Measurements from ENCODE around the gene FKBP9.
"Not testable (repeated sequence)": the region's sequence is repeated elsewhere in the genome, so short reads cannot be mapped to it uniquely, and the experiment has no call there.

Gene FKBP9, protein sequence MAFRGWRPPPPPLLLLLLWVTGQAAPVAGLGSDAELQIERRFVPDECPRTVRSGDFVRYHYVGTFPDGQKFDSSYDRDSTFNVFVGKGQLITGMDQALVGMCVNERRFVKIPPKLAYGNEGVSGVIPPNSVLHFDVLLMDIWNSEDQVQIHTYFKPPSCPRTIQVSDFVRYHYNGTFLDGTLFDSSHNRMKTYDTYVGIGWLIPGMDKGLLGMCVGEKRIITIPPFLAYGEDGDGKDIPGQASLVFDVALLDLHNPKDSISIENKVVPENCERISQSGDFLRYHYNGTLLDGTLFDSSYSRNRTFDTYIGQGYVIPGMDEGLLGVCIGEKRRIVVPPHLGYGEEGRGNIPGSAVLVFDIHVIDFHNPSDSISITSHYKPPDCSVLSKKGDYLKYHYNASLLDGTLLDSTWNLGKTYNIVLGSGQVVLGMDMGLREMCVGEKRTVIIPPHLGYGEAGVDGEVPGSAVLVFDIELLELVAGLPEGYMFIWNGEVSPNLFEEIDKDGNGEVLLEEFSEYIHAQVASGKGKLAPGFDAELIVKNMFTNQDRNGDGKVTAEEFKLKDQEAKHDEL

DNA sequence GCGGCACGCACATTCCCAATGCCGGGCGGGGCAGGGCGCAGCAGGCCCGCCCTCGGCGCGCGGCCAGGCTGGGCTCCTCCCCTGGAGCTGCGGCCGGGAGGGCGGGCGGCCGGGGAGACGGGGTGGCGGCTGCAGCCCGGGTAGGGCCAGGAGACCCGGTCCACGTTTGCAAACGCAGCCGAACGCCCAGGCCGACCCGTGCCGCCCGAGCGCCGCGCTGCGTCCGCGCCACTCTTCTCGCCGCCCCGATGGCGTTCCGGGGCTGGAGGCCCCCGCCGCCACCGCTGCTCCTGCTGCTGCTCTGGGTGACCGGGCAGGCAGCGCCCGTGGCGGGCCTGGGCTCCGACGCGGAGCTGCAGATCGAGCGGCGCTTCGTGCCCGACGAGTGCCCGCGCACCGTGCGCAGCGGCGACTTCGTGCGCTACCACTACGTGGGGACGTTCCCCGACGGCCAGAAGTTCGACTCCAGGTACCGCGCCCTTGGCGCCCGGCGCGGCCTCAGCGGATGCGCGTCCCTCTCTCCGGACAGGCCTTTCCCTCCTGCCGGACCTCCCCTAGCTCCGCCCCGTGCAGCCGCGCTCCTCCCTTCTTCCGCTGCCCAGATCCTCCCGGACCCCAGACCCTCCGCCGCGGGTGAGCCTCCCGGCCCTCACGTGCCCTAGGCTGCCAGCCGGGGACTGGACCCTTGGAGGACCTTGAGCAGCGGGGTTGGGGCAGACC is at the start of gene FKBP9:
FKBP9 (plus strand) TSS at position 115 of the 720 bp plus-strand sequence; CDS start at position 249, 134 bp downstream.
- DNase-seq, result peak; percentile 6

DNA sequence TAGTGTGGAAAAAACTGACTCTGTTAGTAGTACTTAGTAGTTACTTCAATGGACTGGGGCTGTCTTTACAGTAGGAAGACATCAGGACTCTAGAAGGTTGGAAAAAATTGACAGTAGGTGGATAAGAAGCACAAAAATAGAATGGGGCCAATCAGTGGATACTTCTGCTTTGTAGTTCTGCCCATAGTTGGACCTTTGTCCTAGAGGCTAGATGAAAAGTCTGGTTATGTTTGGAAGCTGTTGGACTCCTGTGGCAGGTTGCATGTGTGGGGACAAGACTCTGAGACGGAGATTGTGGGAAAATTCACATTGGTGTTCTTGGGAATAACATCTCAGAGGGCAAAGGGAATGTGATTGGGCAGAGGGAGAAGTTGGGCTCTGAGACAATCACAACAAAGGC is 47.0 kb upstream of the FKBP9 start:
- no peak for DNase-seq

DNA sequence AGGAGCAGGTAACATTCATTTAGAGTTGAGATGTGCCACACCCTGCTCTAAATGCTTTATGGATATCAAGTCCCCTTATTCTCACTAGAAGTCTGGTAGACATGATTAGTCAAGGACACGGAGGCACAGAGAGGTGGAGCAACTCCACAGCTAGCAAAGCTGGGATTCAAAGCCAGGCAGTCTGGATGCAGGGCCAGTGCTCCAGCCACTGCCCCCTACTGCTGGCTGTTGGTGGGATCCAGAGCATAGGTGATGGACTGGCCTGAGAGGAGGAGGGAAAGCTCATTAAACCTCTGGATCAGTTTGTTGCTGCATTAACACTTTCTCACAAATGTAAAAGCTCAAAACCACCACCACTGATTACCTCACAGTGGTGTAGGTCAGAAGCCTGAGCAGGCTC is 43.1 kb upstream of the FKBP9 start:
- no peak for DNase-seq

DNA sequence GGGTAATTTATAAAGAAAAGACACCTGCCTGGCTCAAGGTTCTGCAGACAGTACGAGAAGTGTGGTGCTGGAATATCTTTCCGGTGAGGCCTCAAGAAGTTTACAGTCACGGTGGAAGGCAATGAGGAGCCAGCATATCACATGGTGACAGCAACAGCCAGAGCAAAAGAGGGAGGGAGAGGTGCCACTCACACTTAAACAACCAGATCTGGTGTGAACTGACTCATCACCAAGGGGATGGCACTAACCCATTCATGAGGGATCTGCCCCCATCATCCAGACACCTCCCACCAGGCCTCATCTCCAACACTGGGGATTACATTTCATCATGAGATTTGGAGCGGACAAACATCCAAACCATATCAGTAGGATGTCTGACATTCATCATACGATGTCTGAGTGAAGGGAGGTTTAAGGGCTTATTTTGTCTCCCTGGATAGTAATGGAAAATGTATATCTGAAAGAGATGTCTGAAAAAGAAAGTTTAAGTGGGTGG is 42.2 kb upstream of the FKBP9 start:
- peak; percentile 16 for DNase-seq

DNA sequence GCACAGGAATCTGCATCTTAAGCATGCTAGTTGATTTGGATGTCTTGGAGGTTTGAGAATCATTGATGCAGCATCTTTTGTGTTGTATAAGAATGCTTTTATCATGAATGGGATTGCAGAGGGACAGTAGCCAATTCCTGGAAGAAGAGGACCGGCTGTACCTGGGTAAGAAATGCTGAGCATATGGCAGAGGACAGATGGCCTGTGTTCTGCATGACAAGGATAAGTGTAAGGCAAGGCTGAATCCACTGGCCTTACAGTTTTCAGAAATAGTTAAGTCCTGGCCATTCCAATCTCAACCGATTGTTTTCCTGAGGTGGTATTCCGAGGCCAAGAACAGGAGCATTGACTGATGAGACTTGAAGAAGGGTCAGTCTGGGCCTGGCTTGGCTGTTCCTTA is 41.2 kb upstream of the FKBP9 start:
- no peak for DNase-seq

DNA sequence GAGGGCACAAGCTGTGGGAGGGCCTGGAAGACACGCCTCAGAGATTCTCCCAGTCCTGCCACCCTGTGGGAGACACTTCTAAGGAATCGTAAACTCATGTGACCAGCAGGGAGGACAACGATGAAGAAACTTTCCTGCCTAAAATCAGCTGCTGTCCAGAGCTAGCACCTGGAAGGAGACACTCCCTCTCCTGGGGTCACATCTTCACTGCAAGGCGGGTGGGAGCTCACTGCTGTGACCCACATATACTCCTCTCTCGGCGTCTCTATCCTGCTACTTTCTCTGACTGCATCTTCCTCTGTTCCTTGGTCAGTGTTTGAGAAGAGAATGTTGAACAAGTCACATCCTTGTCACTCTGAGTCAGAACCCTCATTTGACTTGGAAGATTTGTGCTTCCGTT is 40.2 kb upstream of the FKBP9 start:
- DNase-seq, result not testable (repeated sequence)

DNA sequence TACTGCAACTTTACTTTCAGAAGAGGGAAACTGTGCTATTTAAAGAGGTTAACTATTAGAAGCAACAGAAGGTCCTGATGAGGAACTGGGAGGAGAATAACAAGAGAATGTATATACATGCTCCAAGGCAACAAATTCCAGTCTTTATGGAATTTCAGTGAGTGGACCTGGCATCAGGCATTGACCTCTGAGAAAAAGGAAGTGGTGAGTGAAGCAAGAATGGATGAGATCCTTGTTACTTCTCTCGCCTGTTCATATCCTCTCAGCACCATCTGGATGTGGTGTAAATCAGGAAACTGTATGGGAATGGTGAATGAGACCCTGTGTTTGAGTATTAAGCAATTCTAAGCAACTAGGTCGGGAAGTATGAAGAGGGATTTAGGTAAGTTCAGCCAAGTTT is 35.3 kb upstream of the FKBP9 start:
- DNase-seq, result no peak

DNA sequence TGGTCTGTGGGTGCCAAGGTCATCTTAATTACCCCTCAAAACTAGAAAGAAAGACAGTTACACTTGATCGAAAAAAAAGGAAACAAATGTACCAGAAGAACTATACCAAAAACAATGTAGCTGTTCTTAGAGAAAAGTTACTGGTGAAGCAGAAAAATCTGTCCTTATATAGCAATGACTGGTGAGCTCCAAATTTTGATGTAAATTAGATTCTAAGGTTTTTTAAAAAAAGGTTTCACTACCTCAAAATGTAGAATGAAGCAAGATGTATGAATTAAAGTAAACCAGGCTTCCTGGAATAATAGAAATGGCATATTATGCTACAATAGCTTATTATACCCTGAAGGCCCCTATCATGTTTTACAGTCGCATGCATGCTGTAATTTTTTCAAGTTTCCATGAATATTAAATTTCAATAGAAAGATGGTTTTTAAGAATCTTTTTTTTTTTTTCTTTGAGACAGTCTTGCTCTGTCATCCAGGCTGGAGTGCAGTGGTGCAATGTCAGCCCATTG is 28.4 kb upstream of the FKBP9 start:
- no peak for DNase-seq

DNA sequence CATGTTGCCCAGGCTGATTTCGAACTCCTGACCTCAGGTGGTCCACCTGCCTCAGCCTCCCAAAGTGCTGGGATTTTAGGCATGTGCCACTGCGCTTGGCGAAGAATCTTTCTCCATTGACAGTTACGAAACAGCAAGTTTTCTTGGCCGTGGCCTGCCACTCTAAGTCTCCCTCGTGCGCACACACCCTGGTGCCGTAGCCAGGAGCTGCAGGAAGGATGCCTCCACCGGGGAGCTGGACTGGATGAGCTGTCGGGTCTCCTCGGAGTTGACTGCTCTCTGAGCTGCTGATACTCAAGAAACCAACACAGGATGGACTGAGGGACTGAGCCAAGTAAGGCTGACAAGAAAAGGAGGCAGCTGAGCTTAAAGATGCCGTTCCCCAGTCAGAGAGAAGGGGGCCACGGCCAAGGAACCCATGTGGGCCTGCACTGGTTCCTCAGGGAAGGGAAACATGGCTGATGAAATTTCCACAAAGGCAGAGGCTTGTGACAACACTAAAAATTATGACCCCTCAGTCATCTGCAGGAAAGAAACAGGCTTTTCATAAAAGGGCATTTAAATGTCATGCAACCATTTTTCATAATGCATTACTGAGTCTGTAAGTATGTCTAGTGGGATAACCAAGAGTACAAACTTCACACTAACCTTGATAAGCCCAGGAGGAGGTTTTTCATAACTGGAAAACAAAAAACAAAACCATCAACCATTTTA is 27.7 kb upstream of the FKBP9 start:
- DNase-seq, result no peak

DNA sequence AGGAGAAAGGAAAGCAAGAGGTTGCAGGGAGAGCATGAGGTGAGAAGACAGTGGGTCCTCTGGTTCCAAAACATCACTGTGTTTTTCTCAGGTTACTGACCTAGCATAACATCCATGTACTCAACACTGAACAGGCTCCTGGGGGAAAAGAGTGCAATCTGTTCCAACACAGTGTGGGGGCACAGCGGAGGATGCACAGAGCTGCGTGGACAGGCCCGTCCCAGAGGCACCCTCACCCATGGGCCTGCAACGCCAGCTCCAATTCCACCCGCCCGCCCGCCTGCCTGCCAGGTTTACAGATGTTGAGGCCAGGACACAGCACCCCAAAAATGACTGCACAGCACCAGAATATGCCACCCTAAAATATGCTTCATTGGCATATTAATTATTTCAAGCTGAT is 26.9 kb upstream of the FKBP9 start:
- no peak for DNase-seq

DNA sequence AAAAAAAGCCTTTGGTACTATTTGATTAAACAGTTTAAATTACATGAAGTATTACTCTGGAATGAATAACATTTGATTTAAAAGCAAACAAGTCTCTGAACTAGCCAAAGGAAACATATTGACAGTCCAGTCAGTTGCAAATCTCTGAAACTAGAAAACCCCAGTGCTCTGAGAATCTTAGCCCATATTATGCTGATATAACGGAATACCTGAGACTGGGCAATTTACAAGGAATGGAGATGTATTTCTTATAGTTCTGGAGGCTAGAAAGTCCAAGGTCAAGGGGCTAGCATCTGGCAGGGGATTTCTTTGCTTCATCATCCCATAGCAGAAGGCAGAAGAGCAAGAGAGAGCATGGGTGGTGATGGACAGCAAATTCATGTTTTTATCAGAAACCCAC is 21.7 kb upstream of the FKBP9 start:
- no peak for DNase-seq

DNA sequence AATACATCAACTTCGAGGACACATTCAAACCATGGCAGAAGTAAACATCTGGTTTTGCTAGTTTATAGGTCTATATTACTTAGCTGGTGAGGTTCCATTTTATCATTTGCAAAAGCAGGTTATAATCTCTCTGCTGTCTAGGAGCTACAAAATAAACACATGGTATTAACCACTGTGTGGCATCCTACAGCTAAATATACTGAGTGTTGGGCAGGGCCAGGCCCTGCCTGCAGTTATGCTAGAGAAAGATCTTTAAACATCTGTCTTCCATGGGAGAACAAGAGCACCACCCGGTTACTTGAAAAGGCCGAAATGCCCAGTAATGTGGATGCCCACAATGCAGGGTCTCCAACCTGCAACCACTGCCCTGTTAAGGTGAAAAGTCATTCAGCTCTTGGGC is 20.6 kb upstream of the FKBP9 start:
- no peak for DNase-seq

DNA sequence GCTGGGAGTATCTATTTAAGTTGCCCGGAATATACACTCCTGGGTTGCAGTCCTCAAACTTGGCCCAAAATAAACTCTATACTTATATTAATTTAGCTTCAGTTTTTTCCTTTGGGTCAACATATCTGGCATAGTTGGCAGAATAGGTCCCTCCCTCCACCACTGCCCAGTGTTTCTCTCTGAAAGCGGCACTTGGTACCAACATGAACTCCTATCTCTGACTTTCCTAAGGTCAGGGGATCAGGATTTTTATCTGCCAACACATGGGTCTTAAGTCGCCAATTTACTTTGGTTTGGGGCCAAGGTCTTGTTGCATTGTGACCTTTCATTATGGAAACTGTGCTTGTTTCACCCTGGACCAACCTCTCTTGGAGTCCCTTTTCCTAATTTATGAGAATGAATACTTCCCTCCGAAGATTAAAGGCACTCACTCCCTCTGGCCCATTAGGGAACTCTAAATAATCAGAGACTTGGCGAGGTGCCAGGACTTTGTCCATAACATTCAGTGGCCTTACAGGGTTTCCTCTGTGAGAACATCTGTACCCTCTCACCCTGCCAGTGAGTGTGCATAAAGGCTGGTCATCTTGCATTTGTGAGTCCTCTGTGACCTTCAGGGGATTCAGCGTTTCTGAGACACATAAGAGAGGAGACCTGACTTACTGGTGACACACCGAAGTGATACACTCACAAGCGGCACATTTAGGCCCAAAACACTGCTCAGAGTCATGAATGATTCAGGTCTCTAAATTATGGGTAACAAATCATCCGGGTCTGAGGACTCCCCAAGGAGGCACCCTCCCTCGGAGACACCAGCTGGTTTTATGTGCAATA is 19.7 kb upstream of the FKBP9 start:
- no peak for DNase-seq

DNA sequence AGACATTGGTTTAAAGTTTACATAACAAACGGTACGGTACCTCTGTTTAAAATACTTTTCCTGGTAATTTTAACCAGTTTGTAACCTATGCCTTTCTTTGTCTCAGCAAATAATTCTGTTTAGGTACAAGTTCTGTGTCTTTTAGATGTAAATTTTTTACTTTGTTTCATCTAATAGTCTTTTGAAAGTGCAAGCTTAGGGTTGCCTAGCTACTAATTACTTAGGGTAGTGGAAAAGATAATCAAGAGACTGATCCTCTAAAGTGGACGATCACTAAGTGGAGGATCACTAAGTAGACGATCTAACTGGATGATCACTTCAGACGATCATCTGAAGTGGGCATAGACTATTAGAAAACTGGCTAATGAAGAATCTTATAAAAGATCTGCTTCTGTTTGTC is 16.1 kb upstream of the FKBP9 start:
- DNase-seq, result no peak

DNA sequence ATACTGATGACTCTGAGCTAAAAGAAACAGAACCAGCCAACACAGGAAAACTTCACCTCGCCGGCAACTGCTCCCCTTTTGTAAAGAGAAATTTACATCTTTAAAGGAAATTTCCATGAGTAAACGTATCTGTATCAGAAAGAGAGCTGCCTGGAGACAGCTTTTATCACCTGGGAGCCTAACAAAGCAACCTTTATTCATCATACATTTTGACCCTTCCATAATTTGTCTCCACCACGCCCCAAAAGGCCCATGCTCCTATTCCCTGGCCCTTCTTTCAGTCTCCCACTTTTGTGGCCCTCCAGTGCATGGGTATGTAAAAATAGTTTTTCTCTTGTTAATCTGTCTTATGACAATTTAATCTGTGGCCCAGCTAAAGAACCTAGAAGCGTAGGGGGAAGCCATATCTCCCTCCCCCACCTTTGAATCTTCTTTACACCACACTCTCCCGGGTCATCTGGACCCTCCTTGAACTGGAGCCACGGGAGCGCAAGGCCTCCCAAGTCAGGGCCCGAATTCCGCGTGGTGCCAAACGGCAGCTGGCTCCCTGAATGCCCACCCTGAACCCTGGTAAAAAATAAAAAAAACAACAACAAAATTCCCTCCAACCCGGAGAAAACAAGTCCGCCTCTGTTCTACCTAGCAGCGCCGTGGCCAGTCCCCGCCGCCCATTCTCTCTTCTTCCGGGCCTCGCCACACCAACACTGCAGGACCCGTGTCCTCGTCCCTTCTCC is 15.4 kb upstream of the FKBP9 start:
- DNase-seq, result no peak

DNA sequence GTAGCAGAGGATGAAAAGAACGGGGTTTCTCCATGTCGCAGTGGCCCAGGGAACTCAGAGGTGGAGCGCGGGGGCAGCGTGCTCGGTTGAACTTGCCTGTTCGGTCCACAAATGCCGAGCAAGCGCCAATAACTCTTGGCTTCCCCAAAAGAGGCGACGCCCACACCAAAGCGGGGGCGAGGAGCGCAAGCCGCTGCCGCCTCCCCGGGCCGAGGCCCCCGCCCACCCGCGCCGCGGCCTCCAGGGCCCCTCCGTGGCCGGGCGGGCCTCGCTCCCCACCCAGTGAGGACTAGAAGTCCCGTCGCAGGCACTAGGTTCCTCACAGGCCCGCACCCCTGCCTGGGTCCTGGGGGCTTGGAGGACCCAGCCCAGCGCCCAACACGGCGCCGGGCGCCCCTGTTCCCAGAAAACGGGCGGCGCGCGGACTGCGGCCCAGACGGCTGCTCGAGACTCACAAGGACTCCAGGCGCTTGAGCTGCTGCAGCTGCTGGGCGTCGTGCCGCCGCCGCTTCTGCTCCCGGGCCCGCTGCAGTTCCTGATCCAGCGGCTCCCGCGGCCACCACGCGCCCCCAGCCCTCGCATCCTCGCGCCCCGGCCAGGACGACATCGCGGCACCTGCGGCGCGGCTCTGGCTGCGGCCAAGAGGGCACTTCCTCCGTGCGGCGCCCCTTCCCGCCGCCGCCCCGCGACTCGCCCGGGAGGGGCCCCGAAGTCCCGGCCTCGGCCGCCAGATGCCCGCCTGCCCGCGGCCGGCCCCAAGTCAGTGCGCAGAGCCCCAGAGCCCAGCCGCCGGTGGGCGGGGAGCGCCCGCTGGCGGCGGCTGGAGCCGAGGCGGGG is 14.6 kb upstream of the FKBP9 start:
- peak; percentile 57 for DNase-seq

DNA sequence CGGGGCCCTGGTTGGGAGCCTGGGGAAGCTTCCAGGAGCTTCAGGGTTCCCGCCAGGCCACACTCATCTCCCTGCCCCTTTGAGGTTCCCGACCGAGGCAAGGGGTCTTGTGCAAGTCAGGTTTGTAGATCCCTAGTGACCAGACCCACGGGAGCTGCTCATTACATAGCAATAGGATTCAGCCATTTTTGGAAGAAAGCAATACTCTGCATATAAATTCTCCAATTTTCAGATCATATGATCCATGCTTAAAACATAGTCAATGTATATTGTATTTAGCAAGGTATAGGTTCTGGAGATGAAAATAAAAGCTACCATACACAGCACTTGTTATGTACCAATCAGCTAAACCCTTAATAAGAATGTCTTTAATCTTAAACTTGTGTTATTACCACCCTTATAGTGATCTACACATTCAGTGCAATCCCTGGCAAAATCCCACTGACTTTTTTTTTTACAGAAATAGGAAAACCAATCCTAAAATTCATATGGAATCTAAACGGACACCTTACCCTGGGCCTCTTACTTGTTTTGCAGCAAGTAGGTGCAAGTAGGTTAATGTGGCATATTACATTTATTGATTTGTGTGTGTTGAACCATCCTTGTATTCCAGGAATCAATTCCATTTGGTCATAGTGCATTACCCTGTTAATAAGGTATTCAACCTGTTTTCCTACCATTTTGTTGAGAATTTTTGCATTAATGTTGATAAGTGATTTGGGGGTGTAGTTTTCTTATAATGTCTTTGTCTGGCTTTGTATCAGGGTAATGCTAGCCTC is 13.8 kb upstream of the FKBP9 start:
- DNase-seq, result no peak

DNA sequence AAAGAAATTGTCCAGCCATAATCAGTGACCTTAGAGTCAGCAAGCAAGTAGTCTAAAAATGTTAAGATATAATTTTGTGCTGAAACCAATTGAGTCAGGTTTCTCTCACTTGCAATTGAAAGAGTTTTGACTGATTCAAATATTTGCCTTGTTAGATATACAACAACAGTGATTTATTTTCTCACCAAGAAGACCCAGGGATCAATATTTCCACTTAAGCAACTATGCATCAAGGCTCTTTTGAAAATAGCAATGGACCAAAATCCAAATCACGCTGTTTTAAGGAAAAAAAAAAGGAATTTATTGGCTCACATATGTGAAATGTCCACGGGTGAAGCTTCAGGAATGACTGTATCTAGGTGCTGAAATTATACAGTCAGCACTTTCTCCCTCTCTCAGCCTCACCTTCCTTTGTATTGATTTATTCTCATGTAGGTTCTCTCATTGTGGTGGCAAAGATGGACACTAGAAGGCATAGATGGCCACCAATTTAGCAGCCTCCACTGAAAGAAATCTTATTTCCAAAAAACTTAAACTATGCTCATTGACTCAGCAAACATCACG is 9.7 kb upstream of the FKBP9 start:
- DNase-seq, result no peak

DNA sequence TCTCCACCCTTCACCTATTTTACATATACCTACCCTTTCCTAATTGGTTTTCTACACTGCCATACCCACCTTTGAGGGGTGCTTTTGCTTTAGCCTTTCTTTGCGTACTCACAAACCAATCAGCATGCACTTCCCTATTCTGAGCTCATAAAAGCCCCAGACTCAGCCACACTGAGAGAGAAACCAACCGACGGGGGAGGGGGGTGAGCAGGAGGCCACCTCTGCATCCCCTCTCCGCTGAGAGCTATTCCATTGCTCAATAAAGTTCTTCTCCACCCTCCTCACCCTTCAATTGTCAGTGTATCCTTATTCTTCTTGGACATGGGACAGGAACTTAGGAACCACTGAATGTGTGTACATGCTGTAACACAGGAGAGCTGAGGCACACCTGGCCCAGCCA is 9.0 kb upstream of the FKBP9 start:
- no peak for DNase-seq
